Osteoblast (primary cell): Measurements from ENCODE around the gene POU6F2. TPM values are rescaled to one million over a fixed set of nuclear protein-coding genes. Genes with fewer than 3 reads are reported as not detected.

ENCODE experiments used
- DNase-seq: peaks from one replicate; pipeline ENCODE4 v3.0.0; 2011; ENCODE audit warnings: low spot score, mixed read lengths; ENCODE audit not compliant: insufficient read length; ENCODE audit errors: missing footprints
- H2AFZ ChIP-seq: 2 replicates; pipeline ENCODE4 v1.6.0; 2011; ENCODE audit warnings: mild to moderate bottlenecking, low read length
- H3K27ac ChIP-seq: 2 replicates; pipeline ENCODE4 v1.5.1; 2011; ENCODE audit warnings: mild to moderate bottlenecking, low read depth, low read length, moderate library complexity
- H3K27me3 ChIP-seq: 2 replicates; pipeline ENCODE4 v1.6.0; 2012; ENCODE audit warnings: mild to moderate bottlenecking, control low read depth, inconsistent platforms, low read length, moderate library complexity; ENCODE audit not compliant: insufficient read depth
- H3K36me3 ChIP-seq: 2 replicates; pipeline ENCODE4 v1.5.1; 2011; ENCODE audit warnings: mild to moderate bottlenecking, low read length, control low read depth, moderate library complexity; ENCODE audit not compliant: insufficient read depth
- H3K4me1 ChIP-seq: 2 replicates; pipeline ENCODE4 v1.5.1; 2011; ENCODE audit warnings: mild to moderate bottlenecking, low read length, control low read depth, moderate library complexity; ENCODE audit not compliant: insufficient read depth
- H3K4me2 ChIP-seq: 2 replicates; pipeline ENCODE4 v1.6.0; 2011; ENCODE audit warnings: mild to moderate bottlenecking, low read length; ENCODE audit not compliant: insufficient read depth
- H3K4me3 ChIP-seq: fragments of 200-600 bp; sonication (generic); 3 replicates; pipeline ENCODE4 v1.5.1; 2012; ENCODE audit warnings: mild to moderate bottlenecking, low read length, inconsistent platforms; ENCODE audit not compliant: insufficient read depth
- H3K79me2 ChIP-seq: 2 replicates; pipeline ENCODE4 v1.6.0; 2012; ENCODE audit warnings: mild to moderate bottlenecking, low read length, control low read depth, inconsistent platforms; ENCODE audit not compliant: insufficient read depth
- H3K9me3 ChIP-seq: 2 replicates; pipeline ENCODE4 v1.5.1; 2011; ENCODE audit warnings: low read depth, low read length, control low read depth
- H4K20me1 ChIP-seq: 2 replicates; pipeline ENCODE4 v1.6.0; 2012; ENCODE audit warnings: mild to moderate bottlenecking, low read length, control low read depth; ENCODE audit not compliant: insufficient read depth
- total RNA-seq: library from RNA; depleted of rRNA; stranded (reverse); fragments of >200 nt; gene quantifications from 2 replicates; pipeline ENCODE4 v1.2.3, GENCODE V29; 2012
- TF ChIP-seq, protein P1 (sequence below): IDR thresholded peaks from 2 replicates; pipeline ENCODE4 v1.5.1; 2011; ENCODE audit warnings: mild to moderate bottlenecking, low read depth, low read length, moderate library complexity; ENCODE audit errors: extremely low read depth

The POU6F2 gene
- total RNA-seq, 1 donor = not detected

DNA sequence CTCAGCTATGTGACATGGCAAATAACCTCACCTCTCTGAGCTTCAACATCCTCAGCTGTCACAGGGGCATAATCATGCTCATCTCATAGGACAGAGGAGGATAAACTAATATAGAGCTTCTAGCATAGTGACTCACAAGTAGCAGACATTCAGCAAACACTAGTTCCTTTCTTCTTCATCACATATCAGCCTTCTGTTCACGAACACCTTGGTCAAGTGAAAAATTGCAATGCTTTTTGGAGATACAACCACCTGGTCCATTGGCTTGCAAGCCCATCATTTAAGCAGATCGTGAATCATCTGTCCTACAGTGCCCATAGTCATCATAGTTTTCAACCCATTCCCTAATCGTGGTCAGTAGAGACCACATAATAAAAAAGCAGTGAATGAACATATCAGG lies 310.6 kb downstream of the POU6F2 start:
- TF ChIP-seq, protein P1, sequence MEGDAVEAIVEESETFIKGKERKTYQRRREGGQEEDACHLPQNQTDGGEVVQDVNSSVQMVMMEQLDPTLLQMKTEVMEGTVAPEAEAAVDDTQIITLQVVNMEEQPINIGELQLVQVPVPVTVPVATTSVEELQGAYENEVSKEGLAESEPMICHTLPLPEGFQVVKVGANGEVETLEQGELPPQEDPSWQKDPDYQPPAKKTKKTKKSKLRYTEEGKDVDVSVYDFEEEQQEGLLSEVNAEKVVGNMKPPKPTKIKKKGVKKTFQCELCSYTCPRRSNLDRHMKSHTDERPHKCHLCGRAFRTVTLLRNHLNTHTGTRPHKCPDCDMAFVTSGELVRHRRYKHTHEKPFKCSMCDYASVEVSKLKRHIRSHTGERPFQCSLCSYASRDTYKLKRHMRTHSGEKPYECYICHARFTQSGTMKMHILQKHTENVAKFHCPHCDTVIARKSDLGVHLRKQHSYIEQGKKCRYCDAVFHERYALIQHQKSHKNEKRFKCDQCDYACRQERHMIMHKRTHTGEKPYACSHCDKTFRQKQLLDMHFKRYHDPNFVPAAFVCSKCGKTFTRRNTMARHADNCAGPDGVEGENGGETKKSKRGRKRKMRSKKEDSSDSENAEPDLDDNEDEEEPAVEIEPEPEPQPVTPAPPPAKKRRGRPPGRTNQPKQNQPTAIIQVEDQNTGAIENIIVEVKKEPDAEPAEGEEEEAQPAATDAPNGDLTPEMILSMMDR = no peak
- Histone ChIP-seq H2AFZ (no peak overlapping the region), H3K27ac (no peak overlapping the region), H4K20me1 (no peaks in the 10 kb centered on the region), H3K4me1 (no peaks in the 10 kb centered on the region), H3K36me3 (no peaks in the 10 kb centered on the region), H3K27me3 (no peaks in the 10 kb centered on the region), H3K4me2 (no peak overlapping the region), H3K9me3 (no peaks in the 10 kb centered on the region), H3K4me3 (no peak overlapping the region), H3K79me2 (no peaks in the 10 kb centered on the region)
- DNase-seq = peak; percentile 52

DNA sequence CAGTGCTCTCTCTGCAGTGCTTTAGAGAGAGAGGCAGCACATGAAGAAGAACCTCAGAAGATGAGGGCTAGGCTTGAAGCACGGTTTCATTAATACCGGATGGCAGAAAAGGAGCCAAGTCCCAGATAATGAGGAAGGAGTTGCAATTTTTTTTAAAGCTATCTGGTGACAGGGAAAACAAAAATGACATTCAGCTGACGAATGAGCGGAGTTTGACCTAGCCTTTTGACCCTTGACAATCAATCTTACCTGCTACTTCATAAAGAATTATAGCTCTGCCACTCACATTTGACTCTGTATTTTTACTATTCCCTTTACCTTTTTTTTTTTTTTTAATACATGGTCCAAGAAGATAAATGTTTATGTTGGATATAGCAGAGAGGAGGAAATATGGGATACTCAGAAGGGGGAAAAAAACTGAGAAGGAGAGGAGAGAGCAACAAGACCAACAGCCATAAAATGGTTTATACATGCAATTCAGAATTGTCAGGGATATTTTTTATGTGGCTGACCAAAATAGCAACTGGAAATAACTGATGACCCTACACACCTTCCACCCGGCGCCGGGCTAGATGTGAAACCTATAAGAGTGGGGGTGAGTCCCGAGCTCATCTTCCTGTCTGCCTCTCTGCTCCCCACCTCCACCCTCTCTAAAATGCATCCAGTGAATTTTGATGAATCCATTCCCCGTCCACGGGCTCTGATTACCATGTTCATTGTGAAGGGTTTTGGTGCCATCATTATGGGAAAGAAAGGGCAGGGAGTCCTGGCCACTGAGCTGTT lies 314.1 kb downstream of the POU6F2 start:
- Histone ChIP-seq H3K4me2 (no peak overlapping the region), H3K27ac (no peak overlapping the region), H4K20me1 (no peaks in the 10 kb centered on the region), H3K4me1 (no peaks in the 10 kb centered on the region), H3K36me3 (no peaks in the 10 kb centered on the region), H2AFZ (no peak overlapping the region), H3K79me2 (no peaks in the 10 kb centered on the region), H3K9me3 (no peaks in the 10 kb centered on the region), H3K27me3 (no peaks in the 10 kb centered on the region), H3K4me3 (no peak overlapping the region)
- DNase-seq = no peak
- TF ChIP-seq, protein P1 = no peak

DNA sequence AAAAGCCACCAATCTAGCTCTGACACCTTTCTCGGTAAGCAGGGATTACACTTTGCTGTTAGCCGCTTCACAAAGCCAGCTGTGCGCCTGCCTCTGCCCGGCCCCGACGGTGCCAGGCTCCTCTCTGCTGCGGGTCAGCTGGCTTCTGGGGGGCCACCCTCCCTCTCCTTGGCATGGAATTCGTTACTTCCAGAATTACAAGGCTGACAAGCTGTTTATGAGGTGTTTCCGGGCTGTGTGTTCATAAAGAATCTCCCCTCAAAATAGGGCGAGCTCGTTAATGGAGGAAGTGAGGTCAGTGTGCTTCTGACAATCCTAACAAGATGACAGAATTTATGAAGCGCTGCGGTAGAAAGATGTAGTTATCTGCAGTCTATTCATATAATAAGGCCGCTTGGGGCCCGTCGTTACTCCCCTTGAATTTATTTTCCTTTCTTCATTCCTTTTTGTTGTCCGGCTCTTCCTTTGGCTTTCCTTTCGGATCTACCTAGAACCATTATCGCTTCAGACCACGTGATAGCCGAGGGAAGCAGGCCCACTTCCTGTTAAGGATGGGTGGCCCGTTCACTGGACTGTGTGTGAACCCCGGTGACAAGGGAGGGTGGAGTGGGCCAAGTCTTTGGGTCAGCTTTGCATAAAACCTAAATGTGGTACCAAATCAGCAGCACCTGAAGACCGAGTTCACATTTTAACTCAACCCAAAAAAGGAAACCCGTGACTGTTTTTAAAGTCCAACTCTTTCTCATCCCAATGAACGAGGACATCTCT lies 315.5 kb downstream of the POU6F2 start:
- H3K27ac ChIP-seq = no peak overlapping the region
- no peak overlapping the region for H3K4me2 ChIP-seq

More for the DNA sequence above, 315.5 kb downstream of the POU6F2 start:
- DNase-seq = no peak
- H3K79me2 ChIP-seq = no peaks in the 10 kb centered on the region
- TF ChIP-seq, protein P1 = no peak
- H2AFZ ChIP-seq = no peak overlapping the region
- H3K27me3 ChIP-seq = no peaks in the 10 kb centered on the region
- H4K20me1 ChIP-seq = no peaks in the 10 kb centered on the region
- H3K4me1 ChIP-seq = no peaks in the 10 kb centered on the region
- H3K4me3 ChIP-seq = no peak overlapping the region
- H3K36me3 ChIP-seq = no peaks in the 10 kb centered on the region
- H3K9me3 ChIP-seq = no peaks in the 10 kb centered on the region
